Islet of Langerhans (tissue), 1 donor: ENCODE data around the gene GRK4.
A peak's percentile ranks its signal among the peaks of the same experiment; 100 is the strongest.
"Not testable (repeated sequence)": the region's sequence is repeated elsewhere in the genome, so short reads cannot be mapped to it uniquely, and the experiment has no call there.

Experiments
- FAIRE-seq: peaks from one replicate; lab custom pipeline; 2011; peaks lifted over from hg19 to GRCh38; lab: Jason Lieb, UNC

The GRK4 gene

DNA sequence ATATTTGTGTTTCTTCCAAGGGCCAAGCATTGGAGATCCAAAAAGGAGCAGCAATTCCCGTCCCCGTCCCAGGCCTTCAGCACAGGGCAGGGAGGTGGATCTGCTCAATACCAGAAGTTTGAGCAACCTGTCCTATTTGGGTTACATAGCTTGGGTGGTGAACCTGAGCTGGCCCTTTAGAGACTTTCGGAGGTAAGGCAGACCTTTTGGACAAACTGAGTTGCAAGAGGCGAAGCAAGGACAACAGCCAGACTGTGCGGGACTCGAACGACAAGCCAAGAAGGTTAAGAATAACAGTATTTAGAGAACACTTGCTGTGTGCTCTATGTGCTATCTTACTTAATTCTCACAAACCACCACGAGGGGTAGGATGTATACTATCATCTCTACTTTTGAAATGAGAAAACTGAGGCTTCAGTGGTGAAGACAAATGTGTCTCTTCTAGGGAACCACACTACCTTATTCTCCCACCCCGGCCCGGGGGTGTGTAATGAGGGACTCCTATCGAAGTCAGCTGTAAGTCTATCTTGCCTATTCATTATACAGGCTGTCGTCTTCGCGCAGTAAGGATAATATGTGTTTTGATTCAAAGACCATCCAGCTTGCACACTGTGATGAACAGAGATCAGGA, 1.4 kb upstream of the GRK4 start:
- FAIRE-seq = no peak

DNA sequence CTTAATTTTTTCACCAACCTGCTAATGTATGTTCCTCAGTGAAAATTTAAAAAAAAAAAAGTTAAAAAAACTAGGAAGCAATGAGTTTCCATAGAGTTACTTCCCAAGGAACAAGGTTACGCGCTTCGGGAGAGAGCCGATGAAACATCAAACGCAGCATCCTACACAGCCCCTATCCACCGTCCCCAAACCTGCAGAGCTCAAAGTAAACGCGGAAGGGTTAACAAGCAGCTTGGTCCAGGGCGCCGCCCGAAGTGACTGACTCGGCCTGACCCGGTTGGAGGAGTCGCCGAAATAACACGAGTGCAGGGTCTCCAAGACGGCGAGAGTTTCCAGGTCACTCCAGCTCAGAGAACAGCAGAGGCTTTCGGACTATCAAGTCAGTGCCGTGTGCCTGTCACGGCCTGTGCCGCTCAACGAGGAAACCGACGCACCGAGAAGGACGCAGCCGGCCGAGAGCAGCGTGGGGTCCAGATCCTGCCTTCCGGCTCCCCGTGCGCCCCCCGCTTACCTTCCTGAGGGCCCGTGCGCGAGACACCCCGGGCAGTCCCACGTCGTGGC, 677 bp upstream of the GRK4 start:
- no peak for FAIRE-seq

DNA sequence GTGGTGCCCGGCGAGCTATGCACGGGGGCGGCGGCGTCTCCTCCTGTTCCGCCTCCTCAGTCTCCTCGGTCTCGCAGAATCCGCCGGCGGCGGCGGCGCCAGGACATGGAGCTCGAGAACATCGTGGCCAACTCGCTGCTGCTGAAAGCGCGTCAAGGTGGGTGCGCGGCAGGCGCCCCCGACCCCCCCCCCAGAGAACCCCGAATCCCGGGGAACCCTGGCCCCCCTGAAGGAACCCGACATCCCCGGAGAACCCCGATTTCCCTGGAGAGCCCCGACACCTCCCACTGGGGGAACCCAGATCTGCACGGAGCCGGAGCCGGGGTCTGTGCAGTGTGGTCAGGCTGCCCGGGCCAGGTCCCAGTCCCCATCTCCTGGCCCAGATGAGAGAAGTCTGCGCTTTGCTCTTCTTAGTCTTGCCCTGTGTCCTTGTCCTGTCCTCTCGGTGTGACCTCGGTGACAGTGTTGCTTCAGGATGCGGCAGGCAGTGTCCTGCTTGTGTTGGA, 648 bp downstream of the GRK4 start:
- FAIRE-seq = no peak

DNA sequence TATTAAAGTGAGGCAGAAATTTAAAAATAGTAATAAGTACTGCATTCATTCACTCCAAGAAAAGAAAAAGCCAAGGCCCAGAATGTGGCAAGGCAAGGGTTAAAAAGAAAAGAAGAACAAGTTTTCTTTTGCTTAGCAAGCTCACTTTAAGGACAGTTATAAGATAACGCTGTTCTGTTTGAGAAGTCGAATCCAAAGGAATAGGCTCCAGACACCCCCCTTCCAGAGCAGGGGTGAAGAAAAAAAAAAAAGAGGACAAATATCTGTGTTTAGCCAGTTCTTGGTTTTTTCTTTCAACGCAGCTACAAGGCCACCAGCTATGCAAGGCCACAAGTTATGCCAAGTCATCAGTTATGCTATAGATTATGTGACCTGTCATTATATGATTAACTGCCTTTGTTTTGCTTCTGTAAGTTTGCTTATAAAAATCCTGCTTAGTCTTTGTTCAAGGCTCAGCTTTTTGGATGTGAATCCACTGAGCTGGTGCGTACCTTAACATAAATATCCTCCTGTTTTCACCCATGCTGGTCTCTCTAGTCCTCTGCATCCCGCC, 1.4 kb downstream of the GRK4 start:
- FAIRE-seq = no peak

DNA sequence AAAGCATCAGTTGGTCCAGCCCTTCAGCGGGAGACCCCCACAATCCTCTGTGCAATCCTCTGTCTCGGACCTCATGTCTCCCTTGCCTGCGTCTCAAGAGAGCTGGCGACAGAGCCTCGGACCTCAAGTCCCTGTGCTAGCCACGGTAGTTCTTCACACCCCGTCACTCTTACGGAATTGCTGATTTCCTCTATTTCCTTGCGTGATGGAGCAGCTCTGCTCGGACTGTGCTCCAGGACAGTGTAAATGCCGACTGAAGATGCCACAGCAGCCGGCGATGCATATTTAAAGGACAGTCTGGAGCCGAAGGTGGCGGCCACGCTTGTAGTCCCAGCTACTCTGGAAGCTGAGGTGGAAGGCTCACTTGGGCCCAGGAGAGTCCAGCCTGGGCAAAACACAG, 1.9 kb downstream of the GRK4 start:
- FAIRE-seq = no peak

DNA sequence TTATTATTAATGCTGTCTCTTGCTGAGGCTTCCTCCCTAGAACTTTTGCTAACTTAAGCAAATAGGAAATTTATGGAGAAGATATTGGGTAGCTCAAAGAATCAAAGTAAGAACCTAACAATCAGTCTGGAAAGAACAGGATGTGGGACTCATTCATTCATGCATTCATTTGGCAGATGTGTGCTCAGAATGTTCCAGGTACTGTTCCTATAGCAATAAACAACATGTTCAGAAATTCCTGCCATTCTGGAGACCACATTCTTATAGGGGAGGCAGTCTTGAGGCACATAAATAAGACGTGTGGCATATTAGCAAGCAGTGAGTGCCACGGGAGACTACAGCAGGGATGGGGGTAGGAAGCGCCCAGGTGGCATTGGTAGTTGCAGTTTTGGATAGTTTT, 5.0 kb downstream of the GRK4 start:
- no peak for FAIRE-seq

DNA sequence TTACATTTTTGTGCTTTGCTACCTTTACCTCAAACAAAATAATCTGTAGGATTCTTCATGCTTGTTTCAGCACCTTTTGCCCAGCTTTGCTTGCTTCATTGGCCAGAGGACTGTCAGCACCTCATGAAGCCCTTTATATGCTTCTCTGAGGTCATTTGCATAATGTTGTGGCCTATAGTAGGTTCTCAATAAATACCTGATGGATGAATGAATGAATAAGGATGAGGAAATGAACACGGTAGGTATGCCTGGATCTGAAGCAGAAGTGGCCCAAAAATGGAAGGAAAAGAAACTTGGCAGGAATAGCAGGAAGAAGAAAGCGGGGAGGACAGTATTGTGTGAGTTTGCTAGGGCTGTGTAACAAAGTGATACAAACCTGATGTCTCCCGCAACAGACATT, 7.9 kb downstream of the GRK4 start:
- no peak for FAIRE-seq

DNA sequence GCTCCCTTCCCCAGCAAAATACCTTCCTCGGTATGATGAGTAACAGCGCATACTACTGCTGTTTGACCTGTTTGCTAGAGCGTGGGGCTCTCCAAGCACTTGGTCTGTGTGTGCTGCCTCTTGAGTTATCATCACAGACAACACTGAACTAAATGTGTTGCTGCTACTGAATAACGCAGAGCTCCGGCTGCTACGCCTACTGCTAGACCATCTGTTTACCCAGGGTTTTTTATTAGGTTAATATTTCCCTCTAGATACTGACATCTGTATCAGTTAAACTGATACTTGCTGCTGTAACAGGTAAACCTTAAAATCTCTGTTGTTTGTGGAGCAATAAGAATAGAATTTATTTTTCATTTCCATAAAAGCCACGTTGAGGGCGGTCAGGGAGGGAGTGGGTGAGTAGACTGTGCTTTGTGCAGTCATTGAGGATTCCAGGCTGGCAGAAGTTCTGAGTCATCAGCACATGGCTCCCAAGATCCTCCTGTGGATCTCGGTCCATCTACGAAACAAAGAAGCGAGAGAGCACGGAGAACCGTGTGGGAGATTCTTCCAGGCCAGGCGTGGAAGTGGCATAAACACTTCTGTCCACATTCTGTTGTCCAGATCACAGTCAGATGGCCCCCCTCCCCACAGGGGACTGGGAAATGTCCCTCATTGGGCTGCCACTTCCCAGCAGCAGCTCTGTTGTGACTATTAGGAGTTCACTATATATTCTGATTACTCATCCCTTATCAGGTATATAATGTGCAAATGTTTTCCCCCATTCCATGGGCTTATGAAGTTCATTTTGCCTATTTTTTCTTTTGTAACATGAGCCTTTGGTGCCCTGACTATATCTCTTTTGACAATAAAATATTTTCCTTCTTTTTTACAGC, 14.1 kb downstream of the GRK4 start:
- FAIRE-seq = peak; percentile 65

DNA sequence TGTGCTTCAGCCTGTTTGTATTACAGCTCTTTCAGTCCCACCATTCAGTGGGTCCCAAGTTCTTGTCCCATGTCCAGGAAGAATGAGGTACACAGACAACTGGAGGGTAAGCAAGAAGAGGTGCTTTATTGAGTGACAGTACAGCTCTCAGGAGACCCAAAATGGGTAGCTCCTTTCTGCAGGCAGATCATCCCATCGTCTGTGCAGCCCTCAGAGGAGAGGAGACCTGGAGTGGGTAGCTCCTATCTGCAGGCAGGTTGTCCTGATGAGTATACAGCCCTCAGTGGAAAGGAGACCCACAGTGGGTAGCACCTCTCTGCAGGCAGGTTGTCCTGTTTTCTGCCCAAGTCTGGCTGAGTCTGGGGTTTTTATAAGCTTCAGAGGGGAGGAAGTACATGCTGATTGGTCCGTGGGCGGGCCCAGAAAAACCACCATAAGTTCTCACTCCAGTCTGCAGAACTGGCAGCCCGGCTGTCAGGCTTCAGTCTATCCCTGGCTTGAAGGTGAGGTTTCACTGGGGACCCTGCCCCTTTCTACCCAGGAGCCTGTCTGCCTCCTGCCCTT, 18.0 kb downstream of the GRK4 start:
- FAIRE-seq = no peak

DNA sequence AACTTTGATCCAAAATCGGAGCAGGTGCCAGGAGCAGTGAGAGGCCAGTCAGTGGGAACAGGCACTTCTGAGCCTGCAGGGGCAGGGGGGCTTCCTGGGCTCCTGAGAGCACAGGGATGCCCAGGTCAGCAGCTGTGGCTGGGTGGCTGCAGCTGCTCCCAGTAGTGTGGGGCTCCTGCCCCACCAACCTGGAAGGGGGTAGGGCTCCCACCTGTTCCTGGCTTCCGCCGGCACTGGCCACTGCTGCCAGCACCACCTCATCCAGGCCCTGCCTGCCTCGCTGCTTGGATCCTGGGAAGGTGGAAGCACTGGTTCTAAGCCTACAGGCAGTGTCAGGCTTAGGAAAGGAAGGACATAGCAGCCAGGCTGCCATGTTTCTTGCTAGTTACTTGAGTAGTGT, 18.6 kb downstream of the GRK4 start:
- no peak for FAIRE-seq

DNA sequence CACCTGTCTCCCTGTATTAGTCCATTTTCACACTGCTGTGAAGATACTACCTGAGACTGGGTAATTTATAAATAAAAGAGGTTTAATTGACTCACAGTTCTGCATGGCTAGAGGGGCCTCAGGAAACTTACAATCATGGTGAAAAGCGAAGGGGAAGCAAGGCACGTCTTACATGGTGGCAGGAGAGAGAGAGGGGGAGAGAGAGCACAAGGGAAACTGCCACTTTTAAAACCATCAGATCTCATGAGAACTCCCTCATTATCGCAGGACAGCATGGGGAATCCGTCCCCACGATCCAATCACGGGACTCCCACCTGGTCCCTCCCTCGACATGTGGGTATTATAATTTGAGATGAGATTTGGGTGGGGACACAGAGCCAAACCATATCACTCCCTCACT, 20.3 kb downstream of the GRK4 start:
- FAIRE-seq = not testable (repeated sequence)

DNA sequence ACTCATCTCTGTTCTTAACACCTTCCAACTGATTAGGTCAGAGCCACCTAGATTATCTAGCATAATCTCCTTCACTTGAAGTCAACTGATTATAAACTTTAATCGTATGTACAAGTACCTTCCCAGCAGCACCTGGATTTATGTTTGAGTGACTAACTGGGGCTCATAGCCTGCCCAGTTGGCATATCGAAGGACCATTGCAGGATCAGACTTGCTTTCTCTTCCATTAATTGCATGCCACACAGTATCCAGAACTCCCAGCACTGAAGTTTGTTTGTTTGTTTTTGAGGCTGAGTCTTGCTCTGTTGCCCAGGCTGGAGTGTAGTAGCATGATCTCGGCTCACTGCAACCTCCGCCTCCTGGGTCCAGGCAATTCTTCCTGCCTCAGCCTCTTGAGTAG, 27.9 kb downstream of the GRK4 start:
- FAIRE-seq = no peak

DNA sequence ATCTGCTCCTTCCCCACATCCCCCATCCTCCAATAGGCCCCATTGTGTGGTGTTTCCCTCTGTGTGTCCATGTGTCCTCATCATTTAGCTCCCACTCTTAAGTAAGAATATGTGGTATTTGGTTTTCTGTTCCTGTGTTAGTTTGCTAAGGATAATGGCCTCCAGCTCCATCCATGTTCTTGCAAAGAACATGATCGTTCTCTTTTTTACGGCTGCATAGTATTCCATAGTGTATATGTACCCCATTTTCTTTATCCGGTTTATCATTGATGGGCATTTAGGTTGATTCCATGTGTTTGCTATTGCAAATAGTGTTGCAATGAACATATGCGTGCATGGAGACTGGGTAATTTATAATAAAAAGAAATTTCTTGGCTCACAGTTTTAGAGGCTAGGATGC, 31.5 kb downstream of the GRK4 start:
- FAIRE-seq = no peak

DNA sequence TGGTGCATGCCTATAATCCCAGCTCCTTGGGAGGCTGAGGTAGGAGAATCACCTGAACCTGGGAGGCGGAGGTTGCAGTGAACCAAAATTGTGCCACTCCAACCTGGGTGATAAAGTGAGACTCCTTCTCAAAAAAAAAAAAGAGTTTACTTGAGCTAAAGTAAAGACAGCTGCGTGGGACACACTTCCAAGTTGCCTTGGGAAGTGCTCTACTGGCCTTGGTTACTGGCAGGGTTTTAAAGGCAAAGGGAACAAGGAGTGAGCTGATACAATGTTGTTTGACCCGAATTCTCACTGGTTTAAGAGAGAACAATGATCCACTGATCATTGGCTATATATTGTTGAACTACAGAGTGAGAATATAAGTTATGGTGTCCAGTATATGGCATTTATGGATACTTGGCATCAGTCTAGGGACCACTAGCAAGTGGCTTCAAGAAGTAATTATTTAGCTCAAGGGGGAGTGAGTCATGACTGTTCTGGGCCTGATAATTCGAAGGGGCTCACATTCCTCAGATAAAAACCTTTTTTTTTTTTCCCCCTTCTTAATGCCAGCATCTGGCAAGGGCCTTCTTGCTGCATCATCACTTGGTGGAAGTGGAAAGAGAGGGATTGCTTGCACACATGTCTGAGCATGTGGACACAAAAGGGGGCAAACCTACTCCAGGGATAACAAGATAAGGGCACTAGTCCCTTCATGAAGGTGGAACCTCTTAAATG, 32.3 kb downstream of the GRK4 start:
- no peak for FAIRE-seq

DNA sequence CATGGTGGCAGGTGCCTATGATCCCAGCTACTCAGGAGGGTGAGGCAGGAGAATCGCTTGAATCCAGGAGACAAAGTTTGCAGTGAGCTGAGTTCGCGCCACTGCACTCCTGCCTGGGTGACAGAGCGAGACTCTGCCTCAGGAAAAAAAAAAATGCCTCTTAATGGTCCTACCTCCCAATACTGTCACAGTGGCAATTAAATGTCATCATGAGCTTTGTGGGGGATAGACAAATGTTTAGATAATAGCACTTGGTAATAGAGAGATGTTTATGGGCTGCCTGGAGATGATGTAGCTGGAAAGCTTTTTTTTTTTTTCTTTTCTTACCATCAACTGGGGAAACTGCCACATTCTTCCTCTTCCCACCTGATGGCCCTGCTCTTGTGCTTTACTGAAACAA, 33.0 kb downstream of the GRK4 start:
- FAIRE-seq = no peak

DNA sequence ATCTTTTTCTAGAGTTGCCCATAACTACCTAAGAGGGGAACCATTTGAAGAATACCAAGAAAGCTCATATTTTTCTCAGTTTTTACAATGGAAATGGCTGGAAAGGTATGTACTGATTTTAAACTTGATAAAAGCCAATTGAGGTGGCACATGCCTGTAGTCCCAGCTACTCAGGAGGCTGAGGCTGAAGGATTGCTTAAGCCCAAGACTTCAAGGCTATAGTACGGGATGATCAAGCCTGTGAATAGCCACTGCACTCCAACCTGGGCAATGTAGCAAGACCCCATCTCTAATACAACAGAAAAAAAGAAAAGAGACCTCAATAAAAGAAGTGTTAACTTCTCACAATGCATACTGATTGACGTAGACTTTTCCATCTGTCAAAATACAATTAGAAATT, 44.4 kb downstream of the GRK4 start:
- FAIRE-seq = no peak

DNA sequence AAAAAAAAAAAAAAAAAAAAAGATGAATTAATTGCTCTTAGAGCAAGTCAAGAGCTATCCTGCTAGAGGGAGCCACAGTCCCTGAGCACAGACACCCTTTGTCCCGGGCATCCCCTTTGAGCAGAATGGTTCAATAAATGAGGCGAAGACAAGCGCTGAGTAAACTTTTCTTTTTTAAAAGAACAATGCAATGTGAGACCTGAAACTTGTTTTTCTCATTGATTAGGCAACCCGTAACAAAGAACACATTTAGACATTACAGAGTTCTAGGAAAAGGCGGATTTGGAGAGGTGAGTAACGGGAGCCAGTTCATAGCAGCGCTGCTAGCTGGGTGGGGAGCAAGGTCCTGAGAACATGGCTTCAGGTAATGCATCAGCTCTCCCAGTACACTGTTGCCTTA, 46.1 kb downstream of the GRK4 start:
- FAIRE-seq = no peak

DNA sequence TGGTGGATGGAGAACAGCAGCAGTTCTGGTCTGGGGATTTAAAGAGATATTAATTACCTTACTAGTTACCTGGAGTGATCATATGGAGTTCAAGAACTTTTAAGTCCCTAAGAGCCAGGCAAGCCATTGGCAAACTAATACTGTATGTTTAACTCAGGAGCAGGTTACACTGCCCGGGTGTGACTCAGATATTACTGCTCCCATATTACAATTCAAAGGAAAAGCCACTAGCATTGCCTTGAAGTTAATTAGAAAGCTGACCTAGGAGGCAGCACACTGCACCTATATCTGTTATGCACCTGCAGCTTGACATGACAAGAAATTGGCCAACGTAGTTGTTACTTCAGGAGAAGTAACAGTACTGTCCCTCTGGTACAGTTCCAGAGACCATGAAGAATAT, 47.2 kb downstream of the GRK4 start:
- no peak for FAIRE-seq

DNA sequence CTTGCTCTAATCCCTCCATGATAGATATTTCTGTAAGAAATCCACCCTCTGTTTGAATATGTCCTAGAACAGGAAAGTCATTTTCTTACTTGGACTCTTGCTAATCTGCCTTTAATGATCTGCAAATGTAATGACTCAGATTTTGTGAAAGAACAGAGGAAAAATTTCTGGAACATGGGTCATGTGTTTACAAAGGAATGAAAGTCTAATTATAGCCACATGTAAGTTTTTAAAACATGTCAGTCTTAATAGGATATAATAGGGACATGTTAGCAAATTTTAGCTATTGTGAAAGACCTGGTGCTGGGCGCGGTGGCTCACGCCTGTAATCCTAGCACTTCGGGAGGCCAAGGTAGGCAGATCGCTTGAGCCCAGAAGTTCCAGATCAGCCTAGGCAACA, 47.6 kb downstream of the GRK4 start:
- FAIRE-seq = no peak

DNA sequence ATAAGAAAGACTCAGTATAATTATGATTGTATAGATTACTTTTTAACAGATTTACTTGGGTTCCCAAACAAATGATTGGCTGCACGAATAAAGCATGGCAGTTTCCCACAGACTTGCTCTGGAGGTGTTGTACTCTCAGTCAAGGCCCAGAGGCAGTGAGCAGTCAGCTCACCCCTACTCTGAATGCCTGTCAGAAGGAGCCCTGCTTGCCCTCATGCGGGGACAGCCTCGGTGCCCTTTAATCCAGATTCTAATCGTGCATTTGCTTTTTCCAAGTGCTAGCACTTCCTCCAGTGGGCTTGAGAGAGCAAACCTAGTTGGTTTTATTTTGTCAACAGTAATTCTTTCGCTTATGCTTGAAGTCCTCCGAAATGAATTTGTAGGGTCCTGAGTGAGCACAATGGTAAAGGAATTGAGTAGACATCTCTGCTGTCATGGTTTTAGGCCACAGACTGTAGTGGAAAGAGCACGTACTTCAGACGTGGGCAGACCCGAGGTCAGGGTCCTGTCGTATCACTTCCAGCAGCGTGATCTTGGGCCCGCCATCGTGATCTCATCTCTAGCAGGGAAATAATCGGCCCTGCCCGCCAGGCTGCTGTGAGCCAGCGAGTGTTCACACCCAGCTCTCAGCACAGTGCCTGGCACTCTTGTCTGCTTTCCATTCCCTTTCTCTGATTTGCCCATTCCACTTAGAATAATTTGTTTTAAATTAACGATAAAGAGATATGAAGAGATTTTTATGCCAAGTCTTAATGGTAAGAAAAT, 48.3 kb downstream of the GRK4 start:
- no peak for FAIRE-seq

DNA sequence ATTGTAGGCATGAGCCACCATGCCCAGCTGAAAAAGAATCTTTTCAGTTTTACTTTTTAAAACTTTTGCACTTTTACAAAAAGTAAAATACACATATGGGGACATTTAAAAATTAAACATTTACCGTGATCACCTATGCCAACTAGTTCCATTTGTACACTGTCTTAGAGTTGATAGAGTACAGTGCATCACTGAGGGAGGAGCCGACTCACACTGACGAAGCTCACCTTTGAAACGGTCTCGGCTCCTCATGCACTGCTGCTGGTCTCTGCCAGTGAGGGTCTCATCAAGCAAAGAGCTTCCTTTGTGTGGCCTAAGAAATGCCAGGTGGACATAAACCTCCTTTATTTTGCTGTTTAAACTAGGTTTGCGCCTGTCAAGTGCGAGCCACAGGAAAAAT, 50.0 kb downstream of the GRK4 start:
- FAIRE-seq = no peak
